NCI-H1105 (cell line): ENCODE data around the gene WDHD1.
"Not testable (repeated sequence)": the region's sequence is repeated elsewhere in the genome, so short reads cannot be mapped to it uniquely, and the experiment has no call there.

Source experiments
- DNase-seq: peaks from one replicate; lab custom pipeline; 2025; lab: John Stamatoyannopoulos, UW

WDHD1 gene

GRCh38 chr14:54906075-54906474, 120.8 kb downstream of the WDHD1 start:
- no peak for DNase-seq

GRCh38 chr14:54902521-54903420, 124.1 kb downstream of the WDHD1 start, which contains the start of gene GCH1:
TSS of gene GCH1 (minus strand) at chr14:54902826. CDS start at chr14:54902663, 163 bp downstream.
- DNase-seq = peak; percentile 78

GRCh38 chr14:54902143-54902520, 124.8 kb downstream of the WDHD1 start:
- peak; percentile 70 for DNase-seq

GRCh38 chr14:54901380-54902142, 125.3 kb downstream of the WDHD1 start:
- peak; percentile 22 for DNase-seq

GRCh38 chr14:54899573-54899972, 127.3 kb downstream of the WDHD1 start:
- no peak for DNase-seq

GRCh38 chr14:54897809-54898555, 128.9 kb downstream of the WDHD1 start:
- not testable (repeated sequence) for DNase-seq

- DNase-seq = no peak
These were observed 131.2 kb downstream of the WDHD1 start for GRCh38 chr14:54895683-54896082.

GRCh38 chr14:54894995-54895394, 131.9 kb downstream of the WDHD1 start:
- no peak for DNase-seq

GRCh38 chr14:54893151-54893760, 133.6 kb downstream of the WDHD1 start:
- DNase-seq = peak; percentile 14

- no peak for DNase-seq
These were observed 135.2 kb downstream of the WDHD1 start for GRCh38 chr14:54891471-54892245.

GRCh38 chr14:54890788-54891187, 136.1 kb downstream of the WDHD1 start:
- no peak for DNase-seq

GRCh38 chr14:54889919-54890318, 137.0 kb downstream of the WDHD1 start:
- DNase-seq = no peak
